PC-9 (cell line): Measurements from ENCODE around the gene CES2. TPM values are rescaled to one million over a fixed set of nuclear protein-coding genes. Genes with fewer than 3 reads are reported as not detected.
"Not testable (repeated sequence)": the region's sequence is repeated elsewhere in the genome, so short reads cannot be mapped to it uniquely, and the experiment has no call there.

Source experiments
- BruUV-seq: library from RNA; stranded (reverse); fragments of 400-500 nt; replicated peaks from 2 replicates; lab custom pipeline; 2021; lab: Mats Ljungman, UMichigan
- CTCF ChIA-PET: fragments of 300-600 bp; sonication (Branson Sonifier 250); formaldehyde crosslinking; loops from one replicate; lab custom pipeline; 2022; ENCODE audit warnings: antibody characterized with exemption; lab: Charles Lee
- POLR2A ChIA-PET: fragments of 300-600 bp; sonication (Branson Sonifier 250); formaldehyde crosslinking; loops from one replicate; lab custom pipeline; 2022; ENCODE audit warnings: antibody characterized with exemption; ENCODE audit not compliant: unreplicated experiment; lab: Charles Lee
- DNase-seq, 2 experiments: peaks; one replicate each; pipeline versions ENCODE4 v3.0.0 to v3.0.0-alpha.2; 2015 to 2022; ENCODE audit warnings: mixed read lengths in 1 of 2
- H2AFZ ChIP-seq: fragments of 200-600 bp; sonication (generic); 2 replicates; pipeline ENCODE4 v1.8.1; 2017; ENCODE audit warnings: antibody characterized with exemption
- H3F3A ChIP-seq: fragments of 200-600 bp; sonication (generic); 2 replicates; pipeline ENCODE4 v1.8.1; 2017; ENCODE audit warnings: antibody characterized with exemption, mild to moderate bottlenecking, low read depth; ENCODE audit not compliant: insufficient read depth
- H3K27ac ChIP-seq: fragments of 200-600 bp; sonication (generic); 2 replicates; pipeline ENCODE4 v1.6.1; 2016; ENCODE audit warnings: mixed run types
- H3K27me3 ChIP-seq: fragments of 200-600 bp; sonication (generic); 2 replicates; pipeline ENCODE4 v1.6.1; 2016; ENCODE audit warnings: low read depth, mixed run types; ENCODE audit not compliant: insufficient read depth
- H3K36me3 ChIP-seq: fragments of 200-600 bp; sonication (generic); 2 replicates; pipeline ENCODE4 v1.6.1; 2016; ENCODE audit warnings: low read depth, mixed run types
- H3K4me1 ChIP-seq: fragments of 200-600 bp; sonication (generic); replicated peaks from 2 replicates; pipeline ENCODE4 v1.6.1; 2016; ENCODE audit warnings: mixed run types; ENCODE audit not compliant: insufficient read depth
- H3K4me2 ChIP-seq: fragments of 200-600 bp; sonication (generic); 2 replicates; pipeline ENCODE4 v1.6.1; 2017; ENCODE audit warnings: mixed run types
- H3K4me3 ChIP-seq: fragments of 200-600 bp; sonication (generic); 2 replicates; pipeline ENCODE4 v1.6.1; 2016; ENCODE audit warnings: mixed run types
- H3K79me2 ChIP-seq: fragments of 200-600 bp; sonication (generic); 2 replicates; pipeline ENCODE4 v1.6.1; 2017; ENCODE audit warnings: low read depth, mixed run types
- H3K9me2 ChIP-seq: fragments of 200-600 bp; sonication (generic); 2 replicates; pipeline ENCODE4 v1.8.1; 2017; ENCODE audit warnings: mild to moderate bottlenecking; ENCODE audit not compliant: insufficient read depth
- H3K9me3 ChIP-seq: fragments of 200-600 bp; sonication (generic); 2 replicates; pipeline ENCODE4 v1.8.1; 2016; ENCODE audit warnings: low read depth; ENCODE audit not compliant: insufficient read depth
- H4K20me1 ChIP-seq: fragments of 200-600 bp; sonication (generic); 2 replicates; pipeline ENCODE4 v1.8.1; 2017; ENCODE audit not compliant: insufficient read depth
- CTCF ChIP-seq: fragments of 200-600 bp; sonication (generic); conservative IDR thresholded peaks from 2 replicates; pipeline ENCODE4 v1.6.1; 2017; ENCODE audit warnings: mixed run types, antibody characterized with exemption, mild to moderate bottlenecking, moderate library complexity
- EZH2 ChIP-seq: fragments of 200-600 bp; sonication (generic); IDR thresholded peaks from 2 replicates; pipeline ENCODE4 v1.8.0; 2017; ENCODE audit warnings: antibody characterized with exemption, low read depth
- intact Hi-C: fragments of 100-400 bp; cut with micrococcal nuclease; formaldehyde crosslinking; loops from one replicate; pipeline ENCODE4 v1.10.0; 2022; ENCODE audit not compliant: unreplicated experiment
- total RNA-seq: library from RNA; stranded (reverse); gene quantifications from 2 replicates; pipeline ENCODE4 v1.2.3, GENCODE V29; 2021

CES2 gene
- total RNA-seq, 1 experiment from 2014 or later: 32.8 TPM

- no TSS peak for BruUV-seq
- Histone ChIP-seq H3K36me3 (no peaks in the 10 kb centered on the region), H4K20me1 (no peaks in the 10 kb centered on the region), H2AFZ (no peak overlapping the region), H3K4me3 (no peak overlapping the region), H3K79me2 (no peaks in the 10 kb centered on the region), H3K9me2 (no peaks in the 10 kb centered on the region), H3F3A (peaks cover 18% of the 10 kb centered on the region; the same call in 1 of the 2 replicates), H3K27me3 (no peaks in the 10 kb centered on the region), H3K9me3 (no peaks in the 10 kb centered on the region), H3K4me1 (no peaks in the 10 kb centered on the region), H3K27ac (no peak overlapping the region), H3K4me2 (no peak overlapping the region)
- ChIA-PET CTCF (interaction anchor here (0.5 to 0.6 kb wide), 2 partner anchors 45 to 426 kb away, joined by 7 to 9 read pairs; no protein-coding TSS in a partner anchor), POLR2A (interaction anchor here (0.6 kb wide), 1 partner anchor 203 kb away, joined by 14 read pairs; no protein-coding TSS in a partner anchor)
- intact Hi-C loops: no loop called here
- DNase-seq: no peak
- TF ChIP-seq EZH2 (no peak), CTCF (no peak)
Observed at GRCh38 chr16:66944054-66944441, 8.7 kb downstream of the CES2 start.

- H3K9me2 ChIP-seq, POLR2A ChIA-PET, H3K79me2 ChIP-seq, CTCF ChIA-PET, H3K4me1 ChIP-seq, H3K36me3 ChIP-seq, DNase-seq, H4K20me1 ChIP-seq, H3K27me3 ChIP-seq, H3K4me3 ChIP-seq, H3K4me2 ChIP-seq, BruUV-seq, H3K27ac ChIP-seq, H3K9me3 ChIP-seq, H2AFZ ChIP-seq: not testable (repeated sequence)
- intact Hi-C loops: loop anchor here (5.0 kb wide), 1 partner anchor 538 kb away; no protein-coding TSS in a partner anchor
- H3F3A ChIP-seq: peaks cover 18% of the 10 kb centered on the region; the same call in 1 of the 2 replicates
Observed at GRCh38 chr16:66944971-66945370, 9.7 kb downstream of the CES2 start.

- POLR2A ChIA-PET: interaction anchor here (0.9 kb wide), 1 partner anchor 331 kb away, joined by 4 read pairs; no protein-coding TSS in a partner anchor
- DNase-seq: no peak
- Histone ChIP-seq H3K27me3 (no peaks in the 10 kb centered on the region), H3K4me2 (no peak overlapping the region), H3K9me3 (no peaks in the 10 kb centered on the region), H3K79me2 (no peaks in the 10 kb centered on the region), H3K9me2 (no peaks in the 10 kb centered on the region), H2AFZ (no peak overlapping the region), H3K4me1 (no peaks in the 10 kb centered on the region), H3K4me3 (no peak overlapping the region), H3F3A (peaks cover 18% of the 10 kb centered on the region; the same call in 1 of the 2 replicates), H3K27ac (no peak overlapping the region), H3K36me3 (no peaks in the 10 kb centered on the region), H4K20me1 (no peaks in the 10 kb centered on the region)
- CTCF ChIA-PET: no interaction called here
- no TSS peak for BruUV-seq
- TF ChIP-seq CTCF (no peak), EZH2 (no peak)
- intact Hi-C loops: loop anchor here (2.0 to 5.0 kb wide), 2 partner anchors 539 to 569 kb away; no protein-coding TSS in a partner anchor
Observed at GRCh38 chr16:66945939-66946338, 10.6 kb downstream of the CES2 start.
